ENCODE results near the gene IRF1. TPM values are rescaled to one million over a fixed set of nuclear protein-coding genes. Genes with fewer than 3 reads are reported as not detected.
"Not testable (repeated sequence)": the region's sequence is repeated elsewhere in the genome, so short reads cannot be mapped to it uniquely, and the experiment has no call there.

Gene IRF1
- total and polyA plus RNA-seq, 7 donors, result 15.3 to 169 (median 37.2) TPM

DNA sequence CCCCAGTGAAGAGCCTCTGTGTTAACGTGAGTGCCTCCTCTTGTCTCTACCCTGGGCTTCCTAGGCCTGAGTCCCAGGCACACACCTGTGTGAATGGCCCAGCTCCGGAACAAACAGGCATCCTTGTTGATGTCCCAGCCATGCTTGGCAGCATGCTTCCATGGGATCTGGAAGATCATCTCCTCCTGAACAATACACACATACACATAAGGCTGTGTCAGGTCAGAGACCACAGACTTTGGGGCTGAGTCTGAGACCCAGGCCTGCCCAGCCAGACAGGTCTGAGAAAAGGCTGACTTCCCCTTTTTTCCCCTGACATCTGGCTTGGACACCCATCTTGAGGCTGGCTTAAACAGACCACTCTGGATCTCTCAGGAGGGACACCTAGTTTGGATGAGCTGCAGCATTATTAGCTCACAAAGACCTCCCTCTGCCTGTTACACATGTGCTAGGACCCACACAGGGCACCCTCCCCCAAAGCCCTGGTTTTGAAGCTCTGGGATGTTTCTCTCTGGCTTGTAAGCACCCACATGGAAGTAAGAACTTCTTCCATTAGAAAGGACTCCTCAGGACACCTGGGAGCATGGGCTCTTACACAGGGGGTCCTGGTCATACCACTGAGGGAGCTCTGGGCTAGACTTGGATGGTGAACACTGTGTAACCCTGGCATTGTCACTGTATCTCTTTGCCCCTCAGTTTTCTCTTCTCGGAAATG is 2.6 kb downstream of the IRF1 start:
- TF ChIP-seq EP300 (IDR thresholded peaks at IDR 0.05), result no peak
- TF ChIP-seq POLR2A (IDR thresholded peaks at IDR 0.05), result no peak
- TF ChIP-seq, protein P1, sequence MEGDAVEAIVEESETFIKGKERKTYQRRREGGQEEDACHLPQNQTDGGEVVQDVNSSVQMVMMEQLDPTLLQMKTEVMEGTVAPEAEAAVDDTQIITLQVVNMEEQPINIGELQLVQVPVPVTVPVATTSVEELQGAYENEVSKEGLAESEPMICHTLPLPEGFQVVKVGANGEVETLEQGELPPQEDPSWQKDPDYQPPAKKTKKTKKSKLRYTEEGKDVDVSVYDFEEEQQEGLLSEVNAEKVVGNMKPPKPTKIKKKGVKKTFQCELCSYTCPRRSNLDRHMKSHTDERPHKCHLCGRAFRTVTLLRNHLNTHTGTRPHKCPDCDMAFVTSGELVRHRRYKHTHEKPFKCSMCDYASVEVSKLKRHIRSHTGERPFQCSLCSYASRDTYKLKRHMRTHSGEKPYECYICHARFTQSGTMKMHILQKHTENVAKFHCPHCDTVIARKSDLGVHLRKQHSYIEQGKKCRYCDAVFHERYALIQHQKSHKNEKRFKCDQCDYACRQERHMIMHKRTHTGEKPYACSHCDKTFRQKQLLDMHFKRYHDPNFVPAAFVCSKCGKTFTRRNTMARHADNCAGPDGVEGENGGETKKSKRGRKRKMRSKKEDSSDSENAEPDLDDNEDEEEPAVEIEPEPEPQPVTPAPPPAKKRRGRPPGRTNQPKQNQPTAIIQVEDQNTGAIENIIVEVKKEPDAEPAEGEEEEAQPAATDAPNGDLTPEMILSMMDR (IDR thresholded peaks at IDR 0.05), result no peak
- no peak for TF ChIP-seq POLR2AphosphoS5 (IDR thresholded peaks at IDR 0.05)
- Histone ChIP-seq H3K27me3 (no peaks in the 10 kb centered on the region), H3K4me3 (peak overlapping the region in 2 of 4 donors; percentile 9 to 87), H3K4me1 (peaks cover 0 to 53% (median 47%) of the 10 kb centered on the region in 4 donors), H3K9me3 (no peaks in the 10 kb centered on the region), H3K27ac (peak overlapping the region; percentile 29 to 100 (median 71)), H3K36me3 (peaks cover 22 to 57% (median 40%) of the 10 kb centered on the region in 4 donors)
- intact Hi-C loops (cut with DNase I), result no loop called here
- 42 to 64% methylated on average over 3 of the region's 3 CpGs for WGBS, 2 donors
- DNase-seq, result peak; percentile 57

DNA sequence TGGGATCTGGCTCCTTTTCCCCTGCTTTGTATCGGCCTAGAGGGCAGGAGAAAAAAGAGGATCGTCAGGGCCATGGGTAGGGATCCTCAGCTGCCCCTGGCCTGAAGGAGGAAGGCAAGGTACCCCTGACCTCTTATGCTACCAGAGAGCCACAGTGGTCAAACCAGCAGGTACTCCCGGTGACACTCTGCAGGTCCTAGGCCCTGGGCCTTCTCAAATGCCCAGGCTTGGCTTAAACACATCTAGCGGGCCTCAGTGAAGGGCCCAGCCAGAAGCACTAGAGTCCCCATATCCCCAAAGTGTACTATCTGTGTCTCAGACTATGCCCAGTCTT is 3.5 kb downstream of the IRF1 start:
- TF ChIP-seq EP300 (IDR thresholded peaks at IDR 0.05) (no peak), POLR2A (IDR thresholded peaks at IDR 0.05) (no peak)
- Histone ChIP-seq H3K27ac (peak overlapping the region; percentile 29 to 100 (median 71)), H3K27me3 (no peaks in the 10 kb centered on the region), H3K4me3 (peak overlapping the region in 1 of 4 donors; percentile 12), H3K36me3 (peaks cover 22 to 66% (median 42%) of the 10 kb centered on the region in 4 donors), H3K9me3 (no peaks in the 10 kb centered on the region), H3K4me1 (peaks cover 0 to 51% (median 46%) of the 10 kb centered on the region in 4 donors)
- intact Hi-C loops (cut with DNase I), result no loop called here
- DNase-seq, result peak; percentile 50
- 78% methylated on average over 4 of the region's 4 CpGs for WGBS, 2 donors

DNA sequence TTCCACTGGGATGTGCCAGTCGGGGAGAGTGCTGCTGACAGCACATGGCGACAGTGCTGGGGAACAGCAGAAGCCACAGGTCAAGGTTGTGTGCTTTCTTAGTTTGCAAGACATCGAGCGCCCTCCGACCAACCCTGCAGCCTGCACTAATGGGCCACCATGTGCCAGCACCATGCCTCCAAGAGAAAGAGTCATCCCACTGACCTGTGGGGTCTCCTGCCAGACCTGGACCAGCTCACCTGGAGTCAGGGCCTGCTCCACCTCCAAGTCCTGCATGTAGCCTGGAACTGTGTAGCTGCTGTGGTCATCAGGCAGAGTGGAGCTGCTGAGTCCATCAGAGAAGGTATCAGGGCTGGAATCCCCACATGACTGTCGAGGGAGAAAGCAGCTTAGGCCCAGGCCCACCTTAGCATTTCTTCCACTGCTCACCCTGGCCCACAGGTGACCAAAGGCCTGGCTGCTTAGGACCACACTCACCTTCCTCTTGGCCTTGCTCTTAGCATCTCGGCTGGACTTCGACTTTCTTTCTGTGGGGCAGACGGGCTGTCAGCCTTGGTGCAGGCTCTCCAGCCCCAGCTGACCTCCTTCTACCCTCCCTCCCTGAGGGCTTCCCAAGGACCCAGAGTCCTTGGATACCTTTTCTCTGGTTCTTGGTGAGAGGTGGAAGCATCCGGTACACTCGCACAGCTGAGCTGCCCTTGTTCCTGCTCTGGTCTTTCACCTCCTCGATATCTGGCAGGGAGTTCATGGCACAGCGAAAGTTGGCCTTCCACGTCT is 4.1 kb downstream of the IRF1 start:
- peaks cover 0 to 45% (median 42%) of the 10 kb centered on the region in 4 donors for H3K4me1 ChIP-seq
- TF ChIP-seq POLR2AphosphoS5 (IDR thresholded peaks at IDR 0.05), result no peak
- TF ChIP-seq EP300 (IDR thresholded peaks at IDR 0.05), result no peak
- TF ChIP-seq, protein P1 (IDR thresholded peaks at IDR 0.05), result no peak
- TF ChIP-seq POLR2A (IDR thresholded peaks at IDR 0.05), result no peak
- DNase-seq, result peak; percentile 56
- intact Hi-C loops (cut with DNase I), result no loop called here
- no peaks in the 10 kb centered on the region for H3K27me3 ChIP-seq
- no peaks in the 10 kb centered on the region for H3K9me3 ChIP-seq
- H3K4me3 ChIP-seq, result peak overlapping the region in 1 of 4 donors; percentile 12
- H3K36me3 ChIP-seq, result peaks cover 22 to 66% (median 42%) of the 10 kb centered on the region in 4 donors
- 86 to 89% methylated on average over 14 of the region's 14 CpGs for WGBS, 2 donors
- H3K27ac ChIP-seq, result peak overlapping the region; percentile 29 to 100 (median 71)

DNA sequence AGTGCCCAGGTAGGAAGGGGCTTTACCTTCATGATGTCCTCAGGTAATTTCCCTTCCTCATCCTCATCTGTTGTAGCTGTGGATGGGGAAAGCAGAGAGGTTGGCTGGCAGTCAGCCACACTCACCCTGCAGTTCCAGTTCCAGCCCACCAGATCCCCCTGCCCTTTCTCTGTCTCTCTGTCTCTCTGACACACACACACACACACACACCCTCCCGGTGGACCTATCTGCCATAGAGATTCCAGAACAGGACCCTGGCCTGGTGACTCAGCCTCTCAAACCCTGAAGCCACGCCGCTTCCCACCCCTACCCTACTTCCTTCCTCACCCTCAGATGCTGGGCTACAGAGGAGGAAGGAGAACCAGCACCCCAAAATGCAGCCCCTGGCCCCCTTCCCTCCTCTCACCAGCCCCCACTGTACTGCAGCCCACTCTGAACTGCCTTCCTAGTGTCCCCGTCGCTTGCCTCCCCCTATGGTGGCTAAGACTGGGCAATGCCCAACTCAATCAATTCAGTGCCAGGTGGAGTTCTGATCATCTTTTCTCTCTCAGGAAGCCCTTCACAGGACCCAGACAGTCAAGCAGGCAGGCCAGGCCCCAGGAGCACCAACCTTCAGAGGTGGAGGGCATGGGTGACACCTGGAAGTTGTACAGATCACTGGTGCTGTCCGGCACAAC is 4.8 kb downstream of the IRF1 start:
- Histone ChIP-seq H3K4me3 (no peak overlapping the region), H3K36me3 (peaks cover 22 to 66% (median 42%) of the 10 kb centered on the region in 4 donors), H3K27ac (peak overlapping the region in 3 of 4 donors; percentile 9 to 100 (median 24)), H3K4me1 (peaks cover 0 to 40% (median 36%) of the 10 kb centered on the region in 4 donors), H3K27me3 (no peaks in the 10 kb centered on the region), H3K9me3 (no peaks in the 10 kb centered on the region)
- 62 to 74% methylated on average over 6 of the region's 6 CpGs for WGBS, 2 donors
- intact Hi-C loops (cut with DNase I), result no loop called here
- TF ChIP-seq POLR2AphosphoS5 (IDR thresholded peaks at IDR 0.05), result no peak
- TF ChIP-seq, protein P1 (IDR thresholded peaks at IDR 0.05), result no peak
- TF ChIP-seq EP300 (IDR thresholded peaks at IDR 0.05), result no peak
- no peak for TF ChIP-seq POLR2A (IDR thresholded peaks at IDR 0.05)
- peak; percentile 46 for DNase-seq

DNA sequence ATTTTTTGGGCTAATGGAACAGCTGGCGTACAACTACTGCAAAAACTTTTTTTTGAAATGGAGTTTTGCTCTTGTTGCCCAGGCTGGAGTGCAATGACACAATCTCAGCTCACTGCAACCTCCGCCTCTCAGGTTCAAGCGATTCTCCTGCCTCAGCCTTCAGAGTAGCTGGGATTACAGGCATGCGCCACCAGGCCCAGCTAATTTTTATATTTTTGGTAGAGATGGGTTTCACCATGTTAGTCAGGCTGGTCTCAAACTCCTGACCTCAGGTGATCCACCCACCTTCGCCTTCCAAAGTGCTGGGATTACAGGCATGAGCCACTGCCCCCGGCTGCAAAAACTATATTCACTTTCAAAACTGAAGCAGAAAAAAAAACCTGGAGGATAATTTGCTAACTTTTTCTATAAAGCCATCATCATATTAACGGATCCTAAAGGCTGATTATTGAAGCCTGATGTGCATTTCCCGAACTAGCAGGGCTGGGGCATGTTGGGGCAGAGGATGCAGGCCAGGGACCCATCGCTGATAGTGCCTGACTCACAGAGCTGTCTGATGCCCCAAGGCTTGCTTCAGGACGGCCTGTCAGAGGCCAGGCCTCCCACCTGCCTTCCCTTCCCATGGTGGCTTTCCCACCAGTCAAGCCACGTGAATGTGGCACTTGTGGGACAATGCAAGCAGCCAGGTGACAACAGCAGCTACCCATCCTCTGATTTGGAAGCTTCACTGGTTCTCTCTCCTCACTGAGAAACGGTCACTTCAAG is 5.5 kb downstream of the IRF1 start:
- intact Hi-C loops (cut with DNase I); H3K9me3 ChIP-seq; H3K27me3 ChIP-seq; H3K4me3 ChIP-seq: not testable (repeated sequence)
- Histone ChIP-seq H3K36me3 (peaks cover 22 to 66% (median 42%) of the 10 kb centered on the region in 4 donors), H3K4me1 (peaks cover 0 to 40% (median 36%) of the 10 kb centered on the region in 4 donors), H3K27ac (peak overlapping the region in 1 of 4 donors; percentile 21)
- WGBS, 2 donors, result 82 to 89% methylated on average over 12 of the region's 12 CpGs
- DNase-seq, result peak; percentile 40
